IMR-90 (cell line): ENCODE results near the gene KYAT1. TPM values are rescaled to one million over a fixed set of nuclear protein-coding genes. Genes with fewer than 3 reads are reported as not detected.
A peak's percentile ranks its signal among the peaks of the same experiment; 100 is the strongest.

Experiments used
- ATAC-seq: fragments of 200-7000 bp; cut with Tn5 transposase; 2 replicates; pipeline ENCODE4 v1.9.1; 2020; ENCODE audit warnings: low read depth, mild to moderate bottlenecking, moderate library complexity
- BruUV-seq: library from RNA; stranded (reverse); fragments of 400-500 nt; replicated peaks from 2 replicates; lab custom pipeline; 2021; lab: Mats Ljungman, UMichigan
- CTCF ChIA-PET: fragments of 300-600 bp; formaldehyde crosslinking; extraction: SDS; loops from one replicate; lab custom pipeline; 2021; ENCODE audit warnings: antibody characterized with exemption; lab: Yijun Ruan, JAX
- POLR2A ChIA-PET: fragments of 300-600 bp; sonication (Branson Sonifier 250); formaldehyde crosslinking; loops from one replicate; lab custom pipeline; 2022; ENCODE audit warnings: antibody characterized with exemption; ENCODE audit not compliant: unreplicated experiment; lab: Charles Lee
- DNase-seq: peaks from one replicate; pipeline ENCODE4 v3.0.0; 2013
- H2AFZ ChIP-seq: replicated peaks from 2 replicates; pipeline ENCODE3; 2013; ENCODE audit warnings: low read length, mild to moderate bottlenecking; ENCODE audit not compliant: poor library complexity
- H2AK5ac ChIP-seq: 2 replicates; pipeline ENCODE4 v1.6.1; 2013; ENCODE audit warnings: low read depth, low read length, inconsistent platforms
- H2AK9ac ChIP-seq: replicated peaks from 2 replicates; pipeline ENCODE3; 2013; ENCODE audit warnings: mild to moderate bottlenecking, low read depth, low read length, moderate library complexity; ENCODE audit not compliant: poor library complexity
- H2BK120ac ChIP-seq: 2 replicates; pipeline ENCODE4 v1.6.1; 2013; ENCODE audit warnings: low read depth, low read length, inconsistent platforms
- H2BK15ac ChIP-seq: 3 replicates; pipeline ENCODE4 v1.6.1; 2013; ENCODE audit warnings: low read depth, low read length, inconsistent platforms
- H2BK20ac ChIP-seq: 2 replicates; pipeline ENCODE4 v1.6.1; 2013; ENCODE audit warnings: low read depth, mild to moderate bottlenecking, inconsistent platforms, low read length, moderate library complexity
- H2BK5ac ChIP-seq: 2 replicates; pipeline ENCODE4 v1.6.1; 2013; ENCODE audit warnings: mild to moderate bottlenecking, low read depth, low read length, inconsistent platforms; ENCODE audit not compliant: poor library complexity, severe bottlenecking
- H3K14ac ChIP-seq: replicated peaks from 2 replicates; pipeline ENCODE4 v1.6.1; 2013; ENCODE audit warnings: low read depth, low read length, inconsistent platforms
- H3K18ac ChIP-seq: 2 replicates; pipeline ENCODE4 v1.6.1; 2013; ENCODE audit warnings: low read depth, low read length, control low read depth
- H3K23ac ChIP-seq: 2 replicates; pipeline ENCODE4 v1.6.1; 2013; ENCODE audit warnings: low read depth, low read length, inconsistent platforms
- H3K27ac ChIP-seq: 2 replicates; pipeline ENCODE4 v1.5.1; 2013; ENCODE audit warnings: mild to moderate bottlenecking, control low read depth, low read length; ENCODE audit not compliant: insufficient read depth
- H3K27me3 ChIP-seq: 2 replicates; pipeline ENCODE4 v1.6.1; 2013; ENCODE audit warnings: low read length; ENCODE audit not compliant: control insufficient read depth, insufficient read depth
- H3K36me3 ChIP-seq: 2 replicates; pipeline ENCODE4 v1.6.1; 2013; ENCODE audit warnings: low read length, mixed read lengths; ENCODE audit not compliant: control insufficient read depth, insufficient read depth
- H3K4ac ChIP-seq: 2 replicates; pipeline ENCODE4 v1.6.1; 2013; ENCODE audit warnings: low read depth, low read length, inconsistent platforms
- H3K4me1 ChIP-seq: 2 replicates; pipeline ENCODE4 v1.6.1; 2013; ENCODE audit warnings: low read length, mixed read lengths; ENCODE audit not compliant: control insufficient read depth, insufficient read depth
- H3K4me2 ChIP-seq: 2 replicates; pipeline ENCODE4 v1.6.1; 2013; ENCODE audit warnings: low read depth, mild to moderate bottlenecking, control low read depth, low read length, moderate library complexity
- H3K4me3 ChIP-seq: 2 replicates; pipeline ENCODE4 v1.5.1; 2013; ENCODE audit warnings: low read depth, mild to moderate bottlenecking, control low read depth, low read length, moderate library complexity; ENCODE audit not compliant: insufficient read depth
- H3K56ac ChIP-seq: 2 replicates; pipeline ENCODE4 v1.6.1; 2013; ENCODE audit warnings: low read length, inconsistent platforms; ENCODE audit not compliant: insufficient read depth; ENCODE audit errors: extremely low read depth
- H3K79me1 ChIP-seq, 2 experiments: 2 replicates each; pipeline ENCODE4 v1.6.1; 2013; ENCODE audit warnings: low read length in 2 of 2, inconsistent platforms in 1 of 2, low read depth in 1 of 2
- H3K9ac ChIP-seq: 2 replicates; pipeline ENCODE4 v1.6.1; 2013; ENCODE audit warnings: low read depth, low read length, control low read depth
- H3K9me1 ChIP-seq: 2 replicates; pipeline ENCODE4 v1.6.1; 2013; ENCODE audit warnings: low read length, inconsistent platforms; ENCODE audit not compliant: insufficient read depth
- H3K9me3 ChIP-seq: 2 replicates; pipeline ENCODE4 v1.6.1; 2013; ENCODE audit warnings: low read length; ENCODE audit not compliant: control insufficient read depth, insufficient read depth
- H4K20me1 ChIP-seq: 2 replicates; pipeline ENCODE4 v1.6.1; 2013; ENCODE audit warnings: low read length, inconsistent platforms; ENCODE audit not compliant: insufficient read depth
- H4K5ac ChIP-seq: 2 replicates; pipeline ENCODE4 v1.6.1; 2013; ENCODE audit warnings: mild to moderate bottlenecking, low read depth, low read length, control low read depth
- H4K8ac ChIP-seq, 2 experiments: 2 replicates each; pipeline ENCODE4 v1.6.1; 2013; ENCODE audit warnings: low read depth in 2 of 2, low read length in 2 of 2, control low read depth in 1 of 2, inconsistent platforms in 1 of 2
- H4K91ac ChIP-seq: 2 replicates; pipeline ENCODE4 v1.6.1; 2013; ENCODE audit warnings: low read depth, low read length, inconsistent platforms; ENCODE audit not compliant: insufficient read depth
- BHLHE40 ChIP-seq: fragments of 150-350 bp; IDR thresholded peaks from 2 replicates; pipeline ENCODE4 v1.6.1; 2016; ENCODE audit warnings: mild to moderate bottlenecking, low read depth, low read length
- CEBPB ChIP-seq: IDR thresholded peaks from 2 replicates; pipeline ENCODE4 v1.6.1; 2012; ENCODE audit warnings: low read depth, low read length, improper control_type of control experiment
- CHD1 ChIP-seq: IDR thresholded peaks from 2 replicates; pipeline ENCODE4 v1.6.1; 2012; ENCODE audit warnings: low read depth, low read length, improper control_type of control experiment
- CTCF ChIP-seq: conservative IDR thresholded peaks from 2 replicates; pipeline ENCODE4 v1.5.1; 2012; ENCODE audit warnings: mild to moderate bottlenecking, low read depth, low read length, improper control_type of control experiment
- FOS ChIP-seq: fragments of 150-350 bp; IDR thresholded peaks from 2 replicates; pipeline ENCODE4 v1.6.1; 2016; ENCODE audit warnings: low read depth, low read length
- MAFK ChIP-seq: IDR thresholded peaks from 2 replicates; pipeline ENCODE4 v1.6.1; 2012; ENCODE audit warnings: low read depth, low read length, improper control_type of control experiment
- MAZ ChIP-seq: IDR thresholded peaks from 2 replicates; pipeline ENCODE4 v1.6.1; 2012; ENCODE audit warnings: low read depth, mild to moderate bottlenecking, low read length, improper control_type of control experiment, moderate library complexity, borderline replicate concordance
- POLR2A ChIP-seq: IDR thresholded peaks from 2 replicates; pipeline ENCODE4 v1.6.1; 2012; ENCODE audit warnings: mild to moderate bottlenecking, low read depth, low read length
- RAD21 ChIP-seq: IDR thresholded peaks from 2 replicates; pipeline ENCODE4 v1.6.1; 2012; ENCODE audit warnings: low read length, improper control_type of control experiment
- RCOR1 ChIP-seq: IDR thresholded peaks from 2 replicates; pipeline ENCODE4 v1.6.1; 2012; ENCODE audit warnings: mild to moderate bottlenecking, low read length, improper control_type of control experiment; ENCODE audit not compliant: insufficient replicate concordance
- RFX5 ChIP-seq: IDR thresholded peaks from 2 replicates; pipeline ENCODE4 v1.8.0; 2012; ENCODE audit warnings: low read depth, mild to moderate bottlenecking, low read length, moderate library complexity
- SMC3 ChIP-seq: fragments of 150-350 bp; IDR thresholded peaks from 2 replicates; pipeline ENCODE4 v1.6.1; 2016; ENCODE audit warnings: low read depth, mild to moderate bottlenecking, antibody characterized with exemption, low read length, moderate library complexity
- WGBS, 2 experiments: methylation state at CpG; one replicate each; pipeline versions ENCODE4 v1.1.5 to v1.1.7; 2013; ENCODE audit warnings: missing lambda C conversion rate in 2 of 2; ENCODE audit not compliant: insufficient read length in 1 of 2; ENCODE audit errors: extremely low coverage in 2 of 2; 5-methylcytosine and 5-hydroxymethylcytosine counted together
- dilution Hi-C: fragments of 300-500 bp; cut with HindIII; formaldehyde crosslinking; loops from one replicate; pipeline ENCODE4 v1.14.3; 2018; ENCODE audit warnings: low sequenced_read_pairs; ENCODE audit not compliant: unreplicated experiment
- in situ Hi-C: fragments of 300-500 bp; cut with MboI; formaldehyde crosslinking; loops from 3 replicates; pipeline ENCODE4 v1.14.3; 2019; ENCODE audit warnings: low sequenced_read_pairs, inconsistent platforms, mixed read lengths
- intact Hi-C: fragments of 100-400 bp; cut with micrococcal nuclease; formaldehyde crosslinking; loops from 2 replicates; pipeline ENCODE4 v1.10.0; 2022
- polyA plus RNA-seq, 3 experiments: library from polyadenylated mRNA; depleted of rRNA; stranded (reverse); fragments of >200 nt; gene quantifications; 2 replicates each; pipeline ENCODE4 v1.2.3, GENCODE V29; 2012; ENCODE audit warnings: low replicate concordance in 1 of 3
- total RNA-seq: library from RNA; depleted of rRNA; stranded (reverse); fragments of >200 nt; gene quantifications from 2 replicates; pipeline ENCODE4 v1.2.3, GENCODE V29; 2012
- TF ChIP-seq, protein P1 (sequence below): fragments of 150-350 bp; IDR thresholded peaks from 2 replicates; pipeline ENCODE4 v1.6.1; 2016; ENCODE audit warnings: low read depth, mild to moderate bottlenecking, low read length, moderate library complexity, borderline replicate concordance

Gene KYAT1
- total and polyA plus RNA-seq, 2 of the 4 experiments (the other 2 are of a cell fraction) = 6.8 to 9.5 TPM

- DNase-seq (no peak), ATAC-seq (peak; percentile 36)
- no peaks in the 10 kb centered on the region; the same call in 1 of the 2 replicates for H3K9me1 ChIP-seq
- TF ChIP-seq CEBPB (no peak), POLR2A (no peak), RCOR1 (no peak), BHLHE40 (no peak), SMC3 (no peak), FOS (no peak), CTCF (no peak), CHD1 (no peak), RFX5 (no peak), RAD21 (no peak), MAFK (no peak), MAZ (no peak)
- TF ChIP-seq, protein P1, sequence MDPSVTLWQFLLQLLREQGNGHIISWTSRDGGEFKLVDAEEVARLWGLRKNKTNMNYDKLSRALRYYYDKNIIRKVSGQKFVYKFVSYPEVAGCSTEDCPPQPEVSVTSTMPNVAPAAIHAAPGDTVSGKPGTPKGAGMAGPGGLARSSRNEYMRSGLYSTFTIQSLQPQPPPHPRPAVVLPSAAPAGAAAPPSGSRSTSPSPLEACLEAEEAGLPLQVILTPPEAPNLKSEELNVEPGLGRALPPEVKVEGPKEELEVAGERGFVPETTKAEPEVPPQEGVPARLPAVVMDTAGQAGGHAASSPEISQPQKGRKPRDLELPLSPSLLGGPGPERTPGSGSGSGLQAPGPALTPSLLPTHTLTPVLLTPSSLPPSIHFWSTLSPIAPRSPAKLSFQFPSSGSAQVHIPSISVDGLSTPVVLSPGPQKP = no peak
- no peak overlapping the region; the same call in 1 of the 2 replicates for H3K56ac ChIP-seq
- no peak overlapping the region; the same call in 1 of the 2 replicates for H4K91ac ChIP-seq
- peaks cover 13 to 37% of the 10 kb centered on the region in 2 experiments for H3K79me1 ChIP-seq
- ChIA-PET POLR2A (interaction anchor here (0.7 kb wide), 1 partner anchor 9 kb away, joined by 3 read pairs; no protein-coding TSS in a partner anchor), CTCF (interaction anchor here (1.5 kb wide), 1 partner anchor 31 kb away, joined by 8 read pairs; the partner anchor contains the start of gene ENDOG)
- peak overlapping the region; percentile 81 for H3K23ac ChIP-seq
- peak overlapping the region; percentile 85; the same call in 1 of the 2 replicates for H2AK5ac ChIP-seq
- no peak overlapping the region for H2BK120ac ChIP-seq
- no peaks in the 10 kb centered on the region for H3K27me3 ChIP-seq
- peak overlapping the region; percentile 38 for H3K14ac ChIP-seq
- H3K4ac ChIP-seq = peak overlapping the region; percentile 85
- H4K20me1 ChIP-seq = 0 out of 2 replicates have a peak, but pooled peaks cover 5% of the 10 kb centered on the region
- H3K36me3 ChIP-seq = peaks cover 26% of the 10 kb centered on the region
- no peak overlapping the region for H2BK15ac ChIP-seq
- H2AFZ ChIP-seq = peak overlapping the region; percentile 100
- H3K9me3 ChIP-seq = no peaks in the 10 kb centered on the region
- H4K5ac ChIP-seq = no peak overlapping the region
- BruUV-seq = no TSS peak
- WGBS, 2 experiments = no CpG with 5 or more reads among the region's 7 CpGs
- peak overlapping the region; percentile 84 for H3K27ac ChIP-seq
- H3K9ac ChIP-seq = peak overlapping the region; percentile 92
- H4K8ac ChIP-seq = peak overlapping the region; percentile 88 to 100; a peak in 2 of 4 replicates
- peak overlapping the region; percentile 99 for H2AK9ac ChIP-seq
- H3K4me3 ChIP-seq = peak overlapping the region; percentile 81
- in situ Hi-C loops = no loop called here
- H3K4me2 ChIP-seq = peak overlapping the region; percentile 98
- H3K18ac ChIP-seq = no peak overlapping the region
- H2BK20ac ChIP-seq = no peak overlapping the region
- peak overlapping the region; percentile 79 for H2BK5ac ChIP-seq
- intact Hi-C loops = loop anchor here (2.0 kb wide), 1 partner anchor 17 kb away; the partner anchor contains the start of gene ZER1
- H3K4me1 ChIP-seq = peaks cover 6% of the 10 kb centered on the region
- dilution Hi-C loops = no loop called here
Observed at GRCh38 chr9:128787659-128788058, 94.1 kb downstream of the KYAT1 start.
